Gastrocnemius medialis (tissue), 4 donors: Measurements from ENCODE around the gene OVAAL.

Source experiments
- CTCF ChIP-seq, 5 experiments: fragments of 450-650 bp in 3 of 5; fragments of 200-600 bp in 2 of 5; sonication (generic) in 2 of 5; IDR thresholded peaks in 4 of 5; conservative IDR thresholded peaks in 1 of 5; 1 replicate in 4 of 5; 2 replicates in 1 of 5; pipeline ENCODE4 v1.5.1; 2016 to 2019; ENCODE audit warnings: antibody characterized with exemption in 5 of 5, mild to moderate bottlenecking in 3 of 5, moderate library complexity in 3 of 5
- POLR2A ChIP-seq, 2 donors: fragments of 450-650 bp; IDR thresholded peaks; one replicate each; pipeline ENCODE4 v1.6.1; 2017; ENCODE audit warnings: antibody characterized with exemption in 2 of 2, mild to moderate bottlenecking in 2 of 2, moderate library complexity in 2 of 2

DNA sequence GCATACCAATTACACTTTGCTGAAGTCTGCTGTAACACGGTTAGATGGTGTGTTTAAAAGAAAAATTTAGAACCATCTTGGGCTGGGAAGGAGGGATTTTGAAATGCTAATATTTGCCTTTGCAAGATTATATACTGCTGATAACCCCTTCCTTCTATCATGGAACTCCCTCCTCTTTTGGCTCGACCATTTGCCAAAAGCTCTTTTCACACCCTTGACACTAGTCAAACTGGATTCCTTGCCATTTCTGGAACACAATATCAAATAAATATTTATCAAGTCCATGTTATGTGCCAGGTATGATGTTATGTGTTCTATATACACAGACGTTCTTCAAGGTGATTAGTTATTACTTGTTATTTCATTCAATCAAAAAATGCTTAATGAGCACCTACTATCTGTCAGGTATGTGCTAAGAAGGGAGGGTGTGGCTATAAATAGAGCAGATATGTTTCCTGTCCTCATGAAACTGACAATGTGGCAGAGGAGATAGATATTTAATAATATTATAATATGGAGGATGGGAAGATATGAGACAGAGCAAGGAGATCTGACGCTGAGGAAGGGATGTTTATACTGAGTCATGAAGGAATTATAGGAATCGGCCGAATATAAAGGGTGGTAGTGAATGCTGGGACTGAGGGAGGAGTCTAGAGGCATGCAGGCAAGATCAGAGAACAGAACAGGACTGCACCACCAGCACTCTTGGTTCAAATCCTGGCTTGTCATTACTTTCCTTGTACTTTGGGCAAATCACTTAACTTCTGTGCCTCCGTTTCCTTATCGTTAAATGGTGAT, 56.9 kb downstream of the OVAAL start:
- TF ChIP-seq CTCF (IDR thresholded peaks at IDR 0.05 in 4 of 5, conservative IDR thresholded peaks at IDR 0.05 in 1 of 5) (no peak), POLR2A (IDR thresholded peaks at IDR 0.05) (no peak)
